ENCODE results near the gene MICOS13. TPM values are rescaled to one million over a fixed set of nuclear protein-coding genes. Genes with fewer than 3 reads are reported as not detected.

MICOS13 gene
- total RNA-seq, 2 experiments from 2014 or later, result 21.7 to 23.0 TPM

- H3K27ac ChIP-seq (ENCODE audit: low read depth in 1 of 2, low read length in 2 of 2), result no peak overlapping the region
- no peaks in the 10 kb centered on the region for H3K9me3 Mint-ChIP-seq
- CTCF ChIA-PET, result no interaction called here
- ATAC-seq (ENCODE audit: poor library complexity) (no peak), DNase-seq (no peak)
- H3K27ac Mint-ChIP-seq, result no peak overlapping the region
- TF ChIP-seq CTCF (IDR thresholded peaks at IDR 0.05), result no peak
- no peaks in the 10 kb centered on the region for H3K27me3 Mint-ChIP-seq
- H3K4me3 Mint-ChIP-seq, result no peak overlapping the region
- no peaks in the 10 kb centered on the region for H3K4me1 ChIP-seq (ENCODE audit: insufficient read depth, low read length)
- H3K36me3 ChIP-seq (ENCODE audit: insufficient read depth, low read length), result peaks cover 95% of the 10 kb centered on the region
- POLR2A ChIA-PET, result no interaction called here
- H3K27me3 ChIP-seq (ENCODE audit: control insufficient read depth in 1 of 2, insufficient read depth in 2 of 2, low read length in 2 of 2), result no peaks in the 10 kb centered on the region
- H3K4me1 Mint-ChIP-seq (ENCODE audit: low read depth), result no peaks in the 10 kb centered on the region
- no peak overlapping the region for H3K4me3 ChIP-seq (ENCODE audit: low read length)
- intact Hi-C loops (cut with DNase I, micrococcal nuclease), result no loop called here
- H3K9me3 ChIP-seq (ENCODE audit: control insufficient read depth in 1 of 2, insufficient read depth in 1 of 2, low read length in 2 of 2), result no peaks in the 10 kb centered on the region
- H3K36me3 Mint-ChIP-seq (ENCODE audit: low read depth), result peaks cover 85% of the 10 kb centered on the region
Measured at GRCh38 chr19:5655412-5655811, 24.9 kb downstream of the MICOS13 start.

- H3K36me3 Mint-ChIP-seq (ENCODE audit: low read depth), result peaks cover 85% of the 10 kb centered on the region
- H3K4me1 Mint-ChIP-seq (ENCODE audit: low read depth), result no peaks in the 10 kb centered on the region
- H3K9me3 ChIP-seq (ENCODE audit: control insufficient read depth in 1 of 2, insufficient read depth in 1 of 2, low read length in 2 of 2), result no peaks in the 10 kb centered on the region
- H3K27me3 Mint-ChIP-seq, result no peaks in the 10 kb centered on the region
- CTCF ChIA-PET, result no interaction called here
- peaks cover 95% of the 10 kb centered on the region for H3K36me3 ChIP-seq (ENCODE audit: insufficient read depth, low read length)
- ATAC-seq (ENCODE audit: poor library complexity), result no peak
- intact Hi-C loops (cut with DNase I, micrococcal nuclease), result no loop called here
- no peaks in the 10 kb centered on the region for H3K4me1 ChIP-seq (ENCODE audit: insufficient read depth, low read length)
- H3K27ac ChIP-seq (ENCODE audit: low read depth in 1 of 2, low read length in 2 of 2), result no peak overlapping the region
- no peaks in the 10 kb centered on the region for H3K27me3 ChIP-seq (ENCODE audit: control insufficient read depth in 1 of 2, insufficient read depth in 2 of 2, low read length in 2 of 2)
- H3K4me3 ChIP-seq (ENCODE audit: low read length), result no peak overlapping the region
- H3K9me3 Mint-ChIP-seq, result no peaks in the 10 kb centered on the region
- POLR2A ChIA-PET, result no interaction called here
- DNase-seq, result no peak
- H3K27ac Mint-ChIP-seq, result no peak overlapping the region
- no peak for TF ChIP-seq CTCF (IDR thresholded peaks at IDR 0.05)
- H3K4me3 Mint-ChIP-seq, result no peak overlapping the region
Measured at GRCh38 chr19:5654931-5655330, 25.4 kb downstream of the MICOS13 start.

- Mint-ChIP-seq H3K36me3 (ENCODE audit: low read depth) (peaks cover 88% of the 10 kb centered on the region), H3K27me3 (no peaks in the 10 kb centered on the region), H3K4me3 (no peak overlapping the region), H3K4me1 (ENCODE audit: low read depth) (no peaks in the 10 kb centered on the region), H3K27ac (no peak overlapping the region), H3K9me3 (no peaks in the 10 kb centered on the region)
- intact Hi-C loops (cut with DNase I, micrococcal nuclease), result no loop called here
- Histone ChIP-seq H3K4me1 (ENCODE audit: insufficient read depth, low read length) (no peaks in the 10 kb centered on the region), H3K27ac (ENCODE audit: low read depth in 1 of 2, low read length in 2 of 2) (no peak overlapping the region), H3K27me3 (ENCODE audit: control insufficient read depth in 1 of 2, insufficient read depth in 2 of 2, low read length in 2 of 2) (no peaks in the 10 kb centered on the region), H3K4me3 (ENCODE audit: low read length) (no peak overlapping the region), H3K9me3 (ENCODE audit: control insufficient read depth in 1 of 2, insufficient read depth in 1 of 2, low read length in 2 of 2) (no peaks in the 10 kb centered on the region), H3K36me3 (ENCODE audit: insufficient read depth, low read length) (peaks cover 91% of the 10 kb centered on the region)
- ATAC-seq (ENCODE audit: poor library complexity) (no peak), DNase-seq (no peak)
- POLR2A ChIA-PET, result no interaction called here
- CTCF ChIA-PET, result no interaction called here
- no peak for TF ChIP-seq CTCF (IDR thresholded peaks at IDR 0.05)
Measured at GRCh38 chr19:5652261-5652660, 28.1 kb downstream of the MICOS13 start.

Data from CD4-positive, alpha-beta T cell (primary cell).